ENCODE results near the gene ZNF652. TPM values are rescaled to one million over a fixed set of nuclear protein-coding genes. Genes with fewer than 3 reads are reported as not detected.

Gene ZNF652
- total and polyA plus RNA-seq, 2 of the 4 experiments (the other 2 are of a cell fraction) = 3.6 to 8.8 TPM

DNA sequence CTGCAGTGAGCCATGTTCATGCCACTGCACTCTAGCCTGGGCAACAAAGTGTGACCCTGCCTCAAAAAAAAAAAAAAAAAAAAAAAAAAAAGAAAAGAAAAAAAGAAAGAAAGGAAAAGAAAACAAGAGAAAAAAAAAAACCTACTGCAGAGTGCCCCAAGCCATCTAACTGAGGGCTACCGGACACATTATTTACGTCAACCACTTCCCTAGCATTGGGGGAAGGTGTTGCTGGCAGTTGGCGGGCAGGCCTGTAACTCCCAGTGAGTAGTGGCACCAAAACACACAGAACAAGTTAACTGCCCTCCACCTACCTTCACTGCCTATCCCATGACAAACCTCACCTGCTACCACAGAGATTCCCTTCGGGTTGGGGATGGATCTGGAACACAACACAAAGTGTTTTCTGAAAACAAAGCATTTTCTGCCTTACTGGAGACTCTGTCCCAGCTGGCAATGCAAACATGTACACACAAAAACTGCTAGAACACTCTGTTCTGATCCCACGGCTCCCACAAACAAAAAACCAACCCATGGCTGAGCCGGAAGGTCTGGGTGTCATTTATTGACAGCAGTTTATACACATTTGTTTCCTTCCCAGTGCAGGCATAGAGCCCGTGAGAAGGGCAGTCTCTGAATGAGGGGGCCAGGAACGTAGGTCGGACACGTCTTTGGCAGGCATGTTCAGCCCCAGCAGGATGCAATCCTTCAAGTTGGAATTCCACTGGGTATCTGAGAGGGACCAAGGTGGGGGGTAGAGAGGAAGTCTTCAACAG lies 41.7 kb upstream of the ZNF652 start:
- no peak overlapping the region for H2BK5ac ChIP-seq (ENCODE audit: low read depth, low read length, poor library complexity, severe bottlenecking)
- no peaks in the 10 kb centered on the region for H3K27me3 ChIP-seq (ENCODE audit: control insufficient read depth, insufficient read depth, low read length)
- H3K14ac ChIP-seq (replicated peaks; ENCODE audit: low read depth, low read length) = no peak overlapping the region
- CTCF ChIA-PET = no interaction called here
- no peak overlapping the region for H4K91ac ChIP-seq (ENCODE audit: insufficient read depth, low read depth, low read length)
- peaks cover 44% of the 10 kb centered on the region for H3K36me3 ChIP-seq (ENCODE audit: control insufficient read depth, insufficient read depth, low read length)
- H3K79me1 ChIP-seq (ENCODE audit: low read depth in 1 of 2, low read length in 2 of 2) = no peaks in the 10 kb centered on the region
- no peak overlapping the region for H3K4me2 ChIP-seq (ENCODE audit: low read depth, low read length)
- BruUV-seq (replicated peaks) = no TSS peak
- POLR2A ChIA-PET (ENCODE audit: unreplicated experiment) = no interaction called here
- no peak overlapping the region for H2BK15ac ChIP-seq (ENCODE audit: low read depth, low read length)
- H3K9ac ChIP-seq (ENCODE audit: low read depth, low read length) = no peak overlapping the region
- H4K20me1 ChIP-seq (ENCODE audit: insufficient read depth, low read length) = 0 out of 2 replicates have a peak, but pooled peaks cover 4% of the 10 kb centered on the region
- in situ Hi-C loops (cut with MboI; ENCODE audit: low sequenced_read_pairs) = no loop called here
- H3K23ac ChIP-seq (ENCODE audit: low read depth, low read length) = no peak overlapping the region
- DNase-seq = no peak
- TF ChIP-seq RFX5 (IDR thresholded peaks at IDR 0.05; ENCODE audit: low read depth, low read length) = no peak
- no peak for TF ChIP-seq MAFK (IDR thresholded peaks at IDR 0.05; ENCODE audit: low read depth, low read length)
- peak overlapping the region; percentile 42 for H2AK9ac ChIP-seq (replicated peaks; ENCODE audit: low read depth, low read length, poor library complexity)
- H2BK120ac ChIP-seq (ENCODE audit: low read depth, low read length) = no peak overlapping the region
- H3K4me3 ChIP-seq (ENCODE audit: insufficient read depth, low read depth, low read length) = no peak overlapping the region
- no peaks in the 10 kb centered on the region; the same call in 1 of the 2 replicates for H3K9me1 ChIP-seq (ENCODE audit: insufficient read depth, low read length)
- H3K4ac ChIP-seq (ENCODE audit: low read depth, low read length) = no peak overlapping the region
- dilution Hi-C loops (cut with HindIII; ENCODE audit: low sequenced_read_pairs, unreplicated experiment) = no loop called here
- no peak overlapping the region for H2BK20ac ChIP-seq (ENCODE audit: low read depth, low read length)
- WGBS, 2 experiments (ENCODE audit: extremely low coverage in 2 of 2, insufficient read length in 1 of 2) = 100% methylated on average over 1 of the region's 10 CpGs; no CpG with 5 or more reads in 1 of the 2 experiments
- no peak overlapping the region for H2AK5ac ChIP-seq (ENCODE audit: low read depth, low read length)
- H3K9me3 ChIP-seq (ENCODE audit: control insufficient read depth, insufficient read depth, low read length) = no peaks in the 10 kb centered on the region
- no peak overlapping the region for H4K8ac ChIP-seq (ENCODE audit: low read depth in 2 of 2, low read length in 2 of 2)
- no peak overlapping the region for H3K56ac ChIP-seq (ENCODE audit: extremely low read depth, insufficient read depth, low read length)
- H4K5ac ChIP-seq (ENCODE audit: low read depth, low read length) = no peak overlapping the region
- intact Hi-C loops (cut with micrococcal nuclease) = no loop called here
- no peak overlapping the region for H2AFZ ChIP-seq (replicated peaks; ENCODE audit: low read length, poor library complexity)
- no peaks in the 10 kb centered on the region for H3K4me1 ChIP-seq (ENCODE audit: control insufficient read depth, insufficient read depth, low read length)
- no peak overlapping the region for H3K18ac ChIP-seq (ENCODE audit: low read depth, low read length)
- no peak overlapping the region for H3K27ac ChIP-seq (ENCODE audit: insufficient read depth, low read length)
- no peak for ATAC-seq (ENCODE audit: low read depth)

Data from IMR-90 (cell line).